Panc1 (cell line): ENCODE results near the gene USF3. TPM values are rescaled to one million over a fixed set of nuclear protein-coding genes. Genes with fewer than 3 reads are reported as not detected.
A peak's percentile ranks its signal among the peaks of the same experiment; 100 is the strongest.

Experiments used
- ATAC-seq: fragments of 200-7000 bp; cut with Tn5 transposase; 2 replicates; pipeline ENCODE4 v1.9.1; 2020; ENCODE audit warnings: mild to moderate bottlenecking, moderate library complexity
- BruUV-seq: library from RNA; stranded (reverse); fragments of 400-500 nt; replicated peaks from 2 replicates; lab custom pipeline; 2021; lab: Mats Ljungman, UMichigan
- CTCF ChIA-PET: fragments of 300-600 bp; sonication (Branson Sonifier 250); formaldehyde crosslinking; loops from one replicate; lab custom pipeline; 2022; ENCODE audit warnings: antibody characterized with exemption; lab: Charles Lee
- POLR2A ChIA-PET: fragments of 300-600 bp; sonication (Branson Sonifier 250); formaldehyde crosslinking; loops from one replicate; lab custom pipeline; 2022; ENCODE audit warnings: antibody characterized with exemption; lab: Charles Lee
- DNase-seq: peaks from one replicate; pipeline ENCODE4 v3.0.0-alpha.2; 2010; ENCODE audit warnings: low read depth, low spot score
- H3K27ac ChIP-seq: 2 replicates; pipeline ENCODE4 v1.5.1; 2011; ENCODE audit warnings: mild to moderate bottlenecking, low read length, inconsistent platforms
- H3K27me3 ChIP-seq: fragments of 200-500 bp; sonication (Bioruptor generic); 2 replicates; pipeline ENCODE4 v1.6.0; 2014; ENCODE audit warnings: low read length, inconsistent platforms; ENCODE audit not compliant: control insufficient read depth, insufficient read depth
- H3K36me3 ChIP-seq: fragments of 200-500 bp; sonication (Bioruptor generic); 2 replicates; pipeline ENCODE4 v1.5.1; 2014; ENCODE audit warnings: inconsistent platforms, mild to moderate bottlenecking, low read length, moderate library complexity; ENCODE audit not compliant: control insufficient read depth, insufficient read depth
- H3K4me1 ChIP-seq: 2 replicates; pipeline ENCODE4 v1.5.1; 2011; ENCODE audit warnings: inconsistent platforms, mild to moderate bottlenecking, low read length, moderate library complexity; ENCODE audit not compliant: control insufficient read depth, insufficient read depth
- H3K4me3 ChIP-seq, 2 experiments: 2 replicates each; pipeline ENCODE4 v1.5.1; 2011 to 2012; ENCODE audit warnings: low read depth in 2 of 2, low read length in 2 of 2, mild to moderate bottlenecking in 2 of 2, inconsistent platforms in 1 of 2, moderate library complexity in 1 of 2
- H3K9me3 ChIP-seq: fragments of 200-500 bp; sonication (Bioruptor generic); 2 replicates; pipeline ENCODE4 v1.5.1; 2014; ENCODE audit warnings: low read depth, mild to moderate bottlenecking, inconsistent platforms, low read length, moderate library complexity; ENCODE audit not compliant: control insufficient read depth, insufficient read depth
- CTCF ChIP-seq: fragments of 450-650 bp; IDR thresholded peaks from 2 replicates; pipeline ENCODE4 v1.5.1; 2017; ENCODE audit warnings: mild to moderate bottlenecking
- POLR2AphosphoS5 ChIP-seq: IDR thresholded peaks from 2 replicates; pipeline ENCODE4 v1.6.1; 2012; ENCODE audit warnings: mild to moderate bottlenecking, low read depth, low read length, moderate library complexity
- REST ChIP-seq, 2 experiments: IDR thresholded peaks; 2 replicates each; pipeline ENCODE4 v1.6.1; 2011 to 2012; ENCODE audit warnings: low read depth in 2 of 2, control low read depth in 1 of 2, low read length in 1 of 2, mild to moderate bottlenecking in 1 of 2, moderate library complexity in 1 of 2; ENCODE audit not compliant: insufficient read depth in 1 of 2
- SIN3A ChIP-seq: IDR thresholded peaks from 2 replicates; pipeline ENCODE4 v1.6.1; 2012; ENCODE audit warnings: low read depth, mild to moderate bottlenecking, low read length, moderate library complexity, borderline replicate concordance; ENCODE audit not compliant: insufficient read depth
- TCF7L2 ChIP-seq: IDR thresholded peaks from 2 replicates; pipeline ENCODE4 v1.6.1; 2011; ENCODE audit warnings: mild to moderate bottlenecking, low read depth, low read length, inconsistent platforms
- in situ Hi-C: cut with HindIII; loops from 2 replicates; pipeline ENCODE4 v1.10.0; 2016; ENCODE audit warnings: low sequenced_read_pairs, low pct_unique_long_range_greater_than_20kb
- intact Hi-C: fragments of 100-400 bp; cut with micrococcal nuclease; formaldehyde crosslinking; loops from one replicate; pipeline ENCODE4 v1.10.0; 2022; ENCODE audit not compliant: unreplicated experiment
- total RNA-seq: library from RNA; stranded (reverse); gene quantifications from one replicate; pipeline ENCODE4 v1.2.1, GENCODE V29; 2021; ENCODE audit not compliant: unreplicated experiment

The USF3 gene
- total RNA-seq, 1 experiment from 2014 or later: 18.2 TPM

DNA sequence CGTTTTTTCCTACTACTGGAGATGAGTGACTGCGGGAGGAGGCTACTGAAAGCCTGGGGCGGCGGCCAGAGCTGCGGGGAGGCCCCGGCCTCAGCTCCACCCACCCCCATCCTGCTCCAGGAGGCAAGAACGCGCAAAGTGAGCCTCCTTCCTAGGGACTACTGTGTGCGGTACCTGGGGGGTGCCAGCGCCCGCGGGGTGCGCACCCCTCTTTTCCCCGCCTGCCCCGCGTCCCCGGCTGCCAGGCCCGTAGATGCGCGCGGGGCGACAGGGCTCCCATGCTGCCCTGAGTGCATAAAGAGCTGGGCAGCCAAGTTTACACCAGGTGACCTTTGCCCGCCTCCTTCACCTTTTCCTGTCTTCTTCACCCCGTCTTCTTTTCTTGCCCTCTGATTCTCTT, 2.5 kb upstream of the USF3 start:
- ATAC-seq: peak; percentile 57
- no peaks in the 10 kb centered on the region for H3K36me3 ChIP-seq
- DNase-seq: no peak
- H3K4me1 ChIP-seq: peaks cover 17% of the 10 kb centered on the region
- TF ChIP-seq TCF7L2 (no peak), SIN3A (no peak), REST (IDR thresholded peaks at IDR 0.05; ENCODE audit: insufficient read depth in 1 of 2, low read depth in 2 of 2, low read length in 1 of 2) (no peak), POLR2AphosphoS5 (no peak; the same call in 1 of the 2 replicates), CTCF (no peak)
- intact Hi-C loops: no loop called here
- H3K27ac ChIP-seq: peak overlapping the region; percentile 98
- no peaks in the 10 kb centered on the region for H3K9me3 ChIP-seq
- no TSS peak for BruUV-seq
- CTCF ChIA-PET: no interaction called here
- POLR2A ChIA-PET: interaction anchor here (0.6 to 0.7 kb wide), 3 partner anchors 29 to 686 kb away, joined by 4 to 5 read pairs (median 5); no protein-coding TSS in a partner anchor
- in situ Hi-C loops: no loop called here
- peak overlapping the region; percentile 40 to 59 for H3K4me3 ChIP-seq
- H3K27me3 ChIP-seq: no peaks in the 10 kb centered on the region

DNA sequence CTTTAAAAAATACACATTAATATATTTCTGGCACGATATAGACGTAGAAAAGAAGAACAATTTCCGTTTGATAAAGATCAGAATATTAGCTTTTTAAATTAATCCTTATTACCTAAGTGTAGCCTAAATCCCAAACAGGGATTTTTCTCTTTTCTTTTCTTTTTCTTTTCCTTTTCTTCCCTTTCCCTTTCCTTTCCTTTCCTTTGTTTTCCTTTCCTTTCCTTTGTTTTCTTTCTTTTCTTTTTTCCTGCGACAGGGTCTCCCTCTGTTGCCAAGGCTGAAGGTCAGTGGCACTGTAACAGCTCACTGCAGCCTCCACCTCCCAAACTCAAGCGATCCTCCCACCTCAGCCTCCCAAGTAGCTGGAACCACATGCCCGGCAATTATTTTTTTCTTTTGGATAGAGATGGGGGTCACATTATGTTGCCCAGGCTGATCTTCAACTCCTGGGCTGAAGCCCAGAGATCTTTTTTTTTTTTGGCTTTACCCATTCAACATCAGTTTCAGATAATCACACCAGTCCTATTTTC, 1.8 kb upstream of the USF3 start:
- POLR2A ChIA-PET: interaction anchor here (0.6 to 0.7 kb wide), 2 partner anchors 127 to 677 kb away, joined by 3 to 5 read pairs; no protein-coding TSS in a partner anchor
- H3K27ac ChIP-seq: peak overlapping the region; percentile 98

More for the DNA sequence above, 1.8 kb upstream of the USF3 start:
- no TSS peak for BruUV-seq
- H3K9me3 ChIP-seq: no peaks in the 10 kb centered on the region
- no peak for ATAC-seq
- no peaks in the 10 kb centered on the region for H3K27me3 ChIP-seq
- H3K4me1 ChIP-seq: peaks cover 17% of the 10 kb centered on the region
- DNase-seq: no peak
- CTCF ChIA-PET: no interaction called here
- H3K36me3 ChIP-seq: no peaks in the 10 kb centered on the region
- H3K4me3 ChIP-seq: peak overlapping the region; percentile 59 to 78
- intact Hi-C loops (no loop called here), in situ Hi-C loops (no loop called here)
- TF ChIP-seq TCF7L2 (no peak), REST (IDR thresholded peaks at IDR 0.05; ENCODE audit: insufficient read depth in 1 of 2, low read depth in 2 of 2, low read length in 1 of 2) (no peak), CTCF (no peak), SIN3A (no peak), POLR2AphosphoS5 (no peak)
